ENCODE measurements around the gene GOT1. TPM values are rescaled to one million over a fixed set of nuclear protein-coding genes. Genes with fewer than 3 reads are reported as not detected.
A peak's percentile ranks its signal among the peaks of the same experiment; 100 is the strongest.

GOT1 gene
- total and polyA plus RNA-seq, 2 donors from 2014 or later = 73.2 to 241 TPM

DNA sequence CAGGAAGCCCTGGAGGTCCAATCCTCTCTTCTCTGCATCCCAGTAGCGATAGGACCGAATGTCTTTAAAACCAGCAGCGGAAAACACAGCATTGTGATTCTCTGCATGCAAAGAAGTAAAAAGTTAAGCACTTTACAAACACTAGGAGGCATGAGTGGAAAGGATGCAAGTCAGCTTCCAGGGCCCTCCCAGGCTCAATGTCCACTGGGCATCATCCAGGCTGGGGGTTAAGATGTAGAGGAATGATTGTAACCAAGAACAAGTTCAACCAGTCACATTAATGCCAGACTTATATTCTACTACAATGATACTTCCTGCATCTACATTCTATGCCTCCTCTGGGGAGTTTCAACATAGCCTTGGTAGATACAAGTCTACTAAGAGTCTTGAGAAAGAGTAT lies 24.3 kb downstream of the GOT1 start:
- FAIRE-seq (no peak), DNase-seq (no peak)
- no peaks in the 10 kb centered on the region for H3K9me3 ChIP-seq (ENCODE audit: control insufficient read depth in 2 of 3, insufficient read depth in 1 of 3, low read length in 3 of 3)
- H3K27me3 ChIP-seq (ENCODE audit: control insufficient read depth, insufficient read depth, low read length) = no peaks in the 10 kb centered on the region
- peaks cover 0 to 4% (median 3%) of the 10 kb centered on the region in 3 donors for H3K4me1 ChIP-seq (ENCODE audit: control insufficient read depth in 2 of 3, insufficient read depth in 2 of 3, low read depth in 1 of 3, low read length in 3 of 3)
- H3K4me3 ChIP-seq (ENCODE audit: low read length in 3 of 3) = no peak overlapping the region
- H3K9ac ChIP-seq (ENCODE audit: low read length in 3 of 3) = no peak overlapping the region
- H3K36me3 ChIP-seq (ENCODE audit: control insufficient read depth in 2 of 3, insufficient read depth in 3 of 3, low read length in 3 of 3) = peaks cover 6 to 50% (median 44%) of the 10 kb centered on the region in 3 donors
- TF ChIP-seq, protein P1, sequence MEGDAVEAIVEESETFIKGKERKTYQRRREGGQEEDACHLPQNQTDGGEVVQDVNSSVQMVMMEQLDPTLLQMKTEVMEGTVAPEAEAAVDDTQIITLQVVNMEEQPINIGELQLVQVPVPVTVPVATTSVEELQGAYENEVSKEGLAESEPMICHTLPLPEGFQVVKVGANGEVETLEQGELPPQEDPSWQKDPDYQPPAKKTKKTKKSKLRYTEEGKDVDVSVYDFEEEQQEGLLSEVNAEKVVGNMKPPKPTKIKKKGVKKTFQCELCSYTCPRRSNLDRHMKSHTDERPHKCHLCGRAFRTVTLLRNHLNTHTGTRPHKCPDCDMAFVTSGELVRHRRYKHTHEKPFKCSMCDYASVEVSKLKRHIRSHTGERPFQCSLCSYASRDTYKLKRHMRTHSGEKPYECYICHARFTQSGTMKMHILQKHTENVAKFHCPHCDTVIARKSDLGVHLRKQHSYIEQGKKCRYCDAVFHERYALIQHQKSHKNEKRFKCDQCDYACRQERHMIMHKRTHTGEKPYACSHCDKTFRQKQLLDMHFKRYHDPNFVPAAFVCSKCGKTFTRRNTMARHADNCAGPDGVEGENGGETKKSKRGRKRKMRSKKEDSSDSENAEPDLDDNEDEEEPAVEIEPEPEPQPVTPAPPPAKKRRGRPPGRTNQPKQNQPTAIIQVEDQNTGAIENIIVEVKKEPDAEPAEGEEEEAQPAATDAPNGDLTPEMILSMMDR (IDR thresholded peaks at IDR 0.05; ENCODE audit: borderline replicate concordance, extremely low read depth, insufficient read depth) = peak; percentile 19
- H3K27ac ChIP-seq (ENCODE audit: low read depth in 2 of 2, low read length in 2 of 2) = no peak overlapping the region
- intact Hi-C loops (cut with DNase I) = no loop called here

DNA sequence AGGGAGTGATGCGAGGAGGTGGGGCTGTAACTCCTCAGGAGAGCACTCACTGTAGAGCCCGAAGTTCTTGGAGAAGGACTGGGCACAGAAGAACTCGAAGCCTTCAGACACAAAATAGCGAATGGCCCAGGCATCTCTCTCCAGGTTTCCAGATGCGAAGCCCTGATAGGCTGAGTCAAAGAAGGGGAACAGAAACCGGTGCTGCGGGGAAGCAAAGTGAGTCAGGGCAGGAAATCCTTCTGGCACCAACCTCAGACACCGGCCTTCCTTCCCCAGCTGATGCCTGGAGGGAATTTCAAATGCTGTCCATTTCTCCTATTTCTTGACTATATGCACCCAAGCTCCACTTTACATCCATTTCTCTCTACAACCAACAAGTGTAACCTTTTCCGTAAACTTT lies 26.8 kb downstream of the GOT1 start:
- no peak overlapping the region for H3K27ac ChIP-seq (ENCODE audit: low read depth in 2 of 2, low read length in 2 of 2)
- no peaks in the 10 kb centered on the region for H3K9me3 ChIP-seq (ENCODE audit: control insufficient read depth in 2 of 3, insufficient read depth in 1 of 3, low read length in 3 of 3)
- H3K4me3 ChIP-seq (ENCODE audit: low read length in 3 of 3) = no peak overlapping the region
- intact Hi-C loops (cut with DNase I) = no loop called here
- TF ChIP-seq, protein P1 (IDR thresholded peaks at IDR 0.05; ENCODE audit: borderline replicate concordance, extremely low read depth, insufficient read depth) = no peak
- DNase-seq = no peak
- H3K27me3 ChIP-seq (ENCODE audit: control insufficient read depth, insufficient read depth, low read length) = no peaks in the 10 kb centered on the region
- no peaks in the 10 kb centered on the region for H3K4me1 ChIP-seq (ENCODE audit: control insufficient read depth in 2 of 3, insufficient read depth in 2 of 3, low read depth in 1 of 3, low read length in 3 of 3)
- H3K9ac ChIP-seq (ENCODE audit: low read length in 3 of 3) = no peak overlapping the region
- H3K36me3 ChIP-seq (ENCODE audit: control insufficient read depth in 2 of 3, insufficient read depth in 3 of 3, low read length in 3 of 3) = peaks cover 6 to 72% (median 51%) of the 10 kb centered on the region in 3 donors
- no peak for FAIRE-seq

DNA sequence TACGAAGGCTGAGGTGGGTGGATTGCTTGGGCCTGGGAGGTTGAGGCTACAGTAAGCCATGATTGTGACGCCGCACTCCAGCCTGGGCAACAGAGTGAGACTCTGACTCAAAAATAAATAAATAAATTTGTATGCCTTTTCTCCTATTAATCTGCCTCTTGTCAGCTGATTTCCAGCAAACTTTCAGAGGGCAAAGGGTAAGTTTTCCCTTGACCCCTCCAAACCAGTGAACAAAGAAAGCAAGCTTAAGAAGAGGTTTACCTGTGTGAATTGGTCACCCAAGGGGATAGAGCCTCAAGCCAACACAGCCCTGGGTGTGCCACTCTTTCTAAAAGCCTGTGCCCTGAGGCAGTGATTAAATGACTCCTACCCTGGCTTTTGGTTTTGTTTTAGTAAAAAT lies 30.8 kb downstream of the GOT1 start:
- H3K4me3 ChIP-seq (ENCODE audit: low read length in 3 of 3) = no peak overlapping the region
- H3K27ac ChIP-seq (ENCODE audit: low read depth in 2 of 2, low read length in 2 of 2) = no peak overlapping the region
- DNase-seq (no peak), FAIRE-seq (no peak)
- H3K4me1 ChIP-seq (ENCODE audit: control insufficient read depth in 2 of 3, insufficient read depth in 2 of 3, low read depth in 1 of 3, low read length in 3 of 3) = no peaks in the 10 kb centered on the region
- H3K9me3 ChIP-seq (ENCODE audit: control insufficient read depth in 2 of 3, insufficient read depth in 1 of 3, low read length in 3 of 3) = no peaks in the 10 kb centered on the region
- intact Hi-C loops (cut with DNase I) = no loop called here
- H3K36me3 ChIP-seq (ENCODE audit: control insufficient read depth in 2 of 3, insufficient read depth in 3 of 3, low read length in 3 of 3) = peaks cover 4 to 82% (median 47%) of the 10 kb centered on the region in 3 donors
- TF ChIP-seq, protein P1 (IDR thresholded peaks at IDR 0.05; ENCODE audit: borderline replicate concordance, extremely low read depth, insufficient read depth) = no peak
- no peak overlapping the region for H3K9ac ChIP-seq (ENCODE audit: low read length in 3 of 3)
- H3K27me3 ChIP-seq (ENCODE audit: control insufficient read depth, insufficient read depth, low read length) = no peaks in the 10 kb centered on the region

DNA sequence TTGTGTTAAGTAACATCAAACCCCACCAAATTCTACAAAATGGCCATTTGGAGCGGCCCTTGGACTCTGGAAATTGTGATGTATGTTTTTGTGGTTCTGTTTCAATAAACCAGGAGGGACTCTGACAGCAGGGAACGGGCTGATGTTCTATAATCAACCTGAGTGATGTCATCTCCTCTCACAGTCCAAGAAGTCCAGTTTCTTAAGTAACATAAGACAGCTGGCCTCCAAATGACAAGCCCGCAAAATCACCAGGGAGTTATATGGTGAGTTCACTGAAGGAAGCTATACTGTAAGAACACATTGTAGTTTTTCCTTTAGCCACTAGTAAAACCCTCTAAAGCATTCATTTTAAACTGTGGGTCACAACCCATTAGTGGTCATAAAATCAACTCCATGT lies 34.0 kb downstream of the GOT1 start:
- H3K4me1 ChIP-seq (ENCODE audit: control insufficient read depth in 2 of 3, insufficient read depth in 2 of 3, low read depth in 1 of 3, low read length in 3 of 3) = peaks cover 0 to 2% (median 0%) of the 10 kb centered on the region in 3 donors
- DNase-seq (peak in 2 of 5 donors; percentile 34 to 44), FAIRE-seq (no peak)
- intact Hi-C loops (cut with DNase I) = no loop called here
- H3K9me3 ChIP-seq (ENCODE audit: control insufficient read depth in 2 of 3, insufficient read depth in 1 of 3, low read length in 3 of 3) = no peaks in the 10 kb centered on the region
- TF ChIP-seq, protein P1 (IDR thresholded peaks at IDR 0.05; ENCODE audit: borderline replicate concordance, extremely low read depth, insufficient read depth) = no peak
- no peaks in the 10 kb centered on the region for H3K27me3 ChIP-seq (ENCODE audit: control insufficient read depth, insufficient read depth, low read length)
- no peak overlapping the region for H3K9ac ChIP-seq (ENCODE audit: low read length in 3 of 3)
- no peak overlapping the region for H3K27ac ChIP-seq (ENCODE audit: low read depth in 2 of 2, low read length in 2 of 2)
- H3K36me3 ChIP-seq (ENCODE audit: control insufficient read depth in 2 of 3, insufficient read depth in 3 of 3, low read length in 3 of 3) = peaks cover 3 to 52% (median 22%) of the 10 kb centered on the region in 3 donors
- H3K4me3 ChIP-seq (ENCODE audit: low read length in 3 of 3) = no peak overlapping the region

Measured in kidney (tissue), 14 donors.